ENCODE results near the gene ALDH1L1.

Gene ALDH1L1

DNA sequence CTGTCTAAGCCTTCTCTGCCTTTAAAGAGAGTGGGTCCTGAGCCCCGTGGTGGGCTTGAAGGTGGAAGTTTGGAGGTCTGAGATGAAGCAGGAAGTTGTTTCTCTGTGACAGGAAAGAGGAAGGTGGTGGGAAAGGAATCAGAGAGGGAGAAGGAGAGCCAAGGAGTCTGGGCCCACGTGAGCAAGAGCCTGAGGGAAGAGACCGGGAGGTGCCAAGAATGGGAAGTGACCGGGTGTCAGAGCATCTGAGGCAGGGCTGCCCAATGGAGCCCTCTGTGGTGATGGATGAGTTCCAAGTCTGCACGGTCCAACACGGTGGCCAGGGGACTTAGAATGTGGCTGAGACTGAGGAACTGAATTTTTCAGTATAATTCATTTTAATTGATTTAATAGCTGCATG, 24.6 kb downstream of the ALDH1L1 start:
- in situ Hi-C loops (cut with MboI; ENCODE audit: low sequenced_read_pairs), result no loop called here

DNA sequence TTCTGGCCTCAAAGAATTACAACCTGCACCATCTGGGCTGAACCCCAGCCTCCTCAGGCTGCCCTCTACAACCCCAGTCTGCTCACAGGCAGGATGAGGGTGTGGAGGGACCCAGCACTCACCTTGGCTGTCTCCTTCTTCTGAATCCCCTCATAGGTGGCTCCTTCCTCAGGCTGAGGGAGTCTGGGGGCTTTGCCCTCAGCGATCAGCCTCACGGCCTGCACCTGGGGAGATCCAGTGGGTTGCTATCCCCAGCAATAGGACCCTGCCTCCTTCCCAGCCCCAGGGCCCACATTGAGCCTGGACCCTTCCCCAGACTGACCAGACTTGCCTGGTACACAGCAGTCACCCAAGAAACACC, 25.1 kb downstream of the ALDH1L1 start:
- in situ Hi-C loops (cut with MboI; ENCODE audit: low sequenced_read_pairs), result no loop called here

DNA sequence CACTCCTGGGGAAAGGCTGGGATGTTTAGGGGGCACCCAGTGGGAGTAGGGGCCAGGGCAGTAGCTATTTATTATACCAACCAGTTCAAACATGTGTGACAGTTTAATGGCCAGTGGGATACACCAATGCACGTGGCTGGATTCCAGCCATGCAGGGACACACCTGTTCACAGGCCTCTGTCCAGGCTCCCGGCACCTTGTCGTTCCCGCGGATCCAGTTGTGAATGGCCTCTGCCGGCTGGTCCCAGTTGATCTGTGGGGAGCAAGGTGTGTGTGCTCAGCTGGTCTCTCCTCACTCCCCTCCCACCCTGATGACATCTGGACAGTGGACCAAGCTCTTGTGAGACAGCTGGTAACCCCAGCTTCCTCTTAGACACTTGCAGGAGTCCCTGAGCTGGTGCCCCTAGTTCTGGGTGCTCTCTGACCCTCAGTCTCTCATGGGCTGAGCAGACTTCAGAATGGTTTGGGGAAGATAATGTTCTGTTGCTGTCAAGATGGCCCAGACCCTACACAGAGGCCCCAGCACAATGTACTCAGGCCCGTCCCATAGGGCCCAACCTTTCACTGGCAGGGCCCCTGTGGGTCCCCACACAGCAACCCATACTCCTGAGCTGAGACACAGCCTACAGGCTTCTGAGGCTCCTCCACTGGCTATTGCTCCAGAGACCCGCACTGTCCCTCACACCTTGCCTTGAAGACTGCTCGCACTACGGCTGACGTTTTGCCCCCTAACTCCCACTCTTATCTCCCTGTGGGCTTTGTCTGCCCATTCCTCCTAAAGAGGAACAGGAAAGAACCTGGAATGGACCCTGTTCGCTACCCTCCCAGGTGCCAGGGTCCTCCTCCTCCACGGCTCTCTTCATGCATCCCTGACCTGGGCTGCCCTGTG, 25.8 kb downstream of the ALDH1L1 start:
- in situ Hi-C loops (cut with MboI; ENCODE audit: low sequenced_read_pairs), result no loop called here

DNA sequence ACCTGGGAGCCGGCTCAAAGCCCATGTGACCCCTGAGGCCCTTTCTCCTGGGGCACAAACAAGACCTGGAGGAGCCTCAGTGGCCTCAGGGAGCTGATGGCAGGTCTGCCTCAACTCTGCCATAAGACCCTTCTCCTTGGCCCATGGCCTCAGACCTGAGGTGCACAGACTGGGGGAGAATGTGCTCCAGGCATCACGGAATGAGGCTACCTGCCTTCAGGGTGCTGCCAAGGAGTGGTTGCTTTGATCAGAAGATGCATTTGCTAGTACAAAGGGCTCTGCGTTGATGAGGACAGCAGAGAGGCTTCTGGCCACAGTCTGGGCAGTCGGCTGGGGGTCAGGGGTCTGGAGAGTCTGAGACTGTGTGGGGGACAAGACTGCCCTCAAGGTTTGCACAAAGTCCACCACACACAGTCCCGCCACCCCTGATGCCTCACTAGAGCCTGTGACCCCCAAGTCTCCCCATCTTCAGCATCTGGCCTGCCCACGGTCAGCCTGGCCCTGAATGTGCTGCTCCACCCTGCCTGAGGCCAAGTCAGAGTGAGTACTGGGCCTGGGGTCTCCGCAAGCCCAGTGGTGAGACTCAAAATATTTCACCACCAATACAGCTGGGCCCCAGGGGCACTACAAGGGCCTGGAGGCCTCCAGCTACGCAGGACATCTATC, 26.6 kb downstream of the ALDH1L1 start:
- in situ Hi-C loops (cut with MboI; ENCODE audit: low sequenced_read_pairs), result no loop called here

DNA sequence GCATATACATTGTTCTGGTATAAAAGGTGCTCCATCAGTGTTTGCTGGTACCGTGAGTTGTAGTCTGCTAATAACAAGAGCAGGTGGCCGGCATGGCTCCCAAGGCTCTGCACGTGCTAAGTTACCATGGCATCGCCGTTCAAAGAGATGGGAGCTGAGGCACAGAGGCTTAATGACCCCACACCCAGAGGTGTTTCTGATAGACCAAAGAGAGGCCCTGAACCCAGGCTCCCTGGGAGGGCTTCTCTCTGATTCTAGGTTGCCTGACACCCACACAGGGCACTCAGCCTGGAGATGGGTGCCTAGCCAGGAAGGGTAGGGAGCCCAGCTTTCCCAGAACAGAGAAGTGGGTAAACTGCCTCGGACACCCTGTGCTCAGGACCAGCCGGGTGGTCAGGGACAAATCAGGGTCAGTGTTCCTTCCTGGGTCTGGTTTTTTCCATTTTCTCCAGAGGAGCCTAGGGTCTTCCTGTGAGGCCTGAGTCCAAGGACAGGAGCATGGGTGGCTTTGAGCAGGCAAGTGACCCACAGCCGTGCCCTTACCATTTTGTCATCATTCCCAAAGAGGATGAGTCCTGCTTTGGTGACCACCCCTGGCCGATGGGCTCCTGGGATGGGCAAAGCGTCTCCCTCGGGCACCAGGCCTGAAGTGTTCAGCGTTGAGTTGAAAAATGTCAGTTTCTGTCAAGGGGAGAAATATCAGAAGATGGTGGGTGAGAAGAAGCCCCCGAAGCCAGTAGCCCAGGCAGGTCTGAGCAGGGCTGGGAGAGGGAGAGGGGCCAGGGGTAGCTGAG, 27.3 kb downstream of the ALDH1L1 start:
- in situ Hi-C loops (cut with MboI; ENCODE audit: low sequenced_read_pairs), result no loop called here

DNA sequence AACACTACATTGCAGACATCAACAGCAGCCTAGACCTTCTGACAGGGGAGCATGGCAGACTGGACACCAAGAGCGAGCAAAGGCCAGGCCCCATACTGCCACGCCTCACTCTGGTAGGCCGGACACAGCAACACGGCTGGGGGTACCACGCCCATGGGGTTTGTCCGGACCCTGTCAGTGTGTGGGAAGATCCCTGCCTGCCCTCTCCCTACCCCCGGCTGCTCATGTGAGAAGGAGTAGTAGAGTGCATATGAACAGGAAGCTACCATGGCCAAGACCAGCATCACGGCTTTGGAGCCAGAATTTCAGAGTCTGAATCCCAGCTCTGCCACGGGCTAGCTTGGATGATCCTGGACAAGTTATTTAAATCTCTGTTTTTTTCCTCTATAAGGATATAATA, 27.9 kb downstream of the ALDH1L1 start:
- in situ Hi-C loops (cut with MboI; ENCODE audit: low sequenced_read_pairs), result no loop called here

DNA sequence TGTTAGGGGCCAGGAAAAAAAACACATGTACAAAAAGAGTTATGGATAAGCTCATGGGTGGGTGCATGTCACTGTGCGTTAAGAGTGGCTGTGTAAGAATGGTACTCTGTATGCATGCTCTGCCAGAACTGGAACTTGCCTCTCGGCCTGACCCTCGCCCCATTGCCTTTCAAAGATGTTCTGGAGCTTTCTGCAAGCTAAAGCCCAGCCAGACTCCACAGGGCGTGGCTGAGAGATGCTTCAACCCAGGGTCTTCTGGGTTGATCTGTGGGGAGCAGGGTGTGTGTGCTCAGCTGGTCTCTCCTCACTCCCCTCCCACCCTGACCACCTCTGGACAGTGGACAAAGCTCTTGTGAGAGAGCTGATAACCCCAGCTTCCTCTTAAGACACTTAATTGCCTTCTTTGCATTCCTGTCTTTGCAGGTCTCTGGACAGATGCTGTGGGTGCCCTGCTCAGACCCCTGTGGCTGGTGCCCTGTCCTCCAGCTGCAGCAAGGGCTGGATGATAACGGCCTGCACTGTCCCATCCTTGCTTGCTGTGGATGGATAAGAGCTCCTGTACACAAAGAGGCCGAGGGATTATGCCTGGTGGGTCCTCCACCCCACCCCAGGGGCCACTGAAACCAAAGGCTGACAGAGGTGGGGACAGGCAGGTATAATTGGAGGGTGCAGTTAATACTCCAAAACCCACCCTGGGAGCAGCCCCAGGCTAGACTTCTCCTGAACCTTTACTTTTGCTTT, 28.7 kb downstream of the ALDH1L1 start:
- in situ Hi-C loops (cut with MboI; ENCODE audit: low sequenced_read_pairs), result no loop called here

DNA sequence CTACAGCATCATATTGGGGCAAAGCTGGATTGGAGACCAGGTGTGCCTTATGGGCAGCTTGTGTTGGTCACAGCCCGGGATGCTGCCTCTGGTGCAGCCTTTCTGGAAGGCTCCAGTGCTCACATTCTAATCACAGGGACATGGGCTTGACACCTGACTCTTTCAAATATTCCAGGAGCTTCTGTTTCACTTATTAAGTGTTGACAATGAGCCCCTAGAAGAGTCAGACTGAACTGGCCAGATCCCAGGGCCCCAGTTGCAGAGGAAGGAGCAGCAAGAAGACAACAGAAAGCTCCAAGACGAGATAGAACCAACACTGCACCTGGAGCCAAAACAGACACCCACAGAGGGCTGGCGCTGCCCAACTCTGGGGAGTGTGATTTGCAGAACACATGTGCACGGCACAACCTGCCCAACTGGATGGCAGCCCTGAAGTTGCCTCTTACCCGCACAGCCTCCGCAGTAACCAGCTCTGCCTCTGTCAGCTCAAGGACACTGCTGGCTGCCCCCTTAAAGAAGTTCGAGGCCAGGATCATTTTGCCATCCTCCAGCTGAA, 30.3 kb downstream of the ALDH1L1 start:
- in situ Hi-C loops (cut with MboI; ENCODE audit: low sequenced_read_pairs), result loop anchor here (25.0 kb wide), 1 partner anchor 237 kb away; the partner anchor contains the start of gene CFAP100

DNA sequence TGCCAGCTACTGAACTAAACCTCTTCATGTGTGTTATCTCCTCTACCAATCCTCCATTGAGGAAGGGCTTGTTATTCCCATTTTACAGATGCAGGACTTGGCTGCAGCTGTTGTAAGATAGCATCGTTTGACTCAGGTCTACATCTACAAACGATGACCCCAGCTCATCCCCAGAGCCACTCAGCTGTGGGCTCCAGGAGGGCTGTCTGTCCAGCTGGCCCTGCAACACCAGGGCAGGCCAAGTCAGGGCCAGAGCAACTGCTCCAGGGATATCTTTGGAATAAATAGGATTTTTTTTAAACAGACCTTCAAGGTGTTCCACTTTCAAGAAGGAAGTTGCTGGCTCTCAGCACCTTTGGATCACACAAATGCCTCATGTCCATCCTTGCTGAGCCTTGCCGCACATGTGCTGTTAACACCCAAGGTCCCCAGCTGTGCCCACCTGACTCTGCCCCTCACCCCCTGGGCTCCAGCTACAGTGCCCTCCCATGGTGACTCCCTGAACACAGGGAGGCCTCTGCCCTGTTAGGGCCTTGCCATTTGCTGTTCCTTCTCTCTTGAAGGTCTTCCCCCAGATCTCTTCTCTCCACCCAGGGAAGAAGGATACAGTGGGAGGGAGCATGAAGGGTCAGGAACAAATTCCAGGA, 31.0 kb downstream of the ALDH1L1 start:
- in situ Hi-C loops (cut with MboI; ENCODE audit: low sequenced_read_pairs), result loop anchor here (25.0 kb wide), 1 partner anchor 238 kb away; the partner anchor contains the start of gene CFAP100

DNA sequence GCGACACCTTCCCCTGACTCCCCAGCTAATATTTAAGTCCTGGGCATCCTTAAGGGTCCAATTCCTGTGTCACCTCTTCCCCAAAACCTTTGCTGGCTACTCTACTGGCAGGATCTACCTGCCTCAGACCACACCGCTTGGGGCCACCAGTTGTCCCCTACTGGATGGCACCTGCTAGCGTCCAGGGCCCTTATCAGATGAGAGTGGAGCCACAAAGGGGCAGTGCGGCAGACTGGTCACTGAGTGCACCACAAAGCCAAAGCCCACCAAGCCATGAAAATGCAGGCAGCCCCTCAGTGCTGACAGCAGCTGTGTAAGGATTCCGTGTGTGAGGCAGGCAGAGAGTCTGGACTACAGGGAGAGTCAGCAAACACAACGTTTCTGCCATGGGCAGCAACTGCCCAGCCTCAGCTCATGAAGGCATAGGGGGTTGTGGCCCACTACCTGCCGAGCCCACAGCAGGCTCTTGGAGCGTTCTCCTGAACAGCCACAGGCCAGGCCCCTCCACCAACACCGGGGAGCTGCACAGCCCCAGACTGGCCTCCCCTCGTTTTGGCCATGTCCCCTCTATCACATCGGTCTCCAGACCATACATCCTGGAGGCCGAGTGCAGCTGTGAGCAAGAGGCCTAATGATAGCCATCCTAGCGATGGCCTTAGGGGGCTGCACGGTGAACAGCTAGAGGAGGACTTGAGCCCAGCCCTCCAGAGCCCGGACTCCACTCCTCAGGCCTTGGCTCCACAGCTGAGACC, 32.3 kb downstream of the ALDH1L1 start:
- in situ Hi-C loops (cut with MboI; ENCODE audit: low sequenced_read_pairs), result loop anchor here (25.0 kb wide), 1 partner anchor 239 kb away; the partner anchor contains the start of gene CFAP100

DNA sequence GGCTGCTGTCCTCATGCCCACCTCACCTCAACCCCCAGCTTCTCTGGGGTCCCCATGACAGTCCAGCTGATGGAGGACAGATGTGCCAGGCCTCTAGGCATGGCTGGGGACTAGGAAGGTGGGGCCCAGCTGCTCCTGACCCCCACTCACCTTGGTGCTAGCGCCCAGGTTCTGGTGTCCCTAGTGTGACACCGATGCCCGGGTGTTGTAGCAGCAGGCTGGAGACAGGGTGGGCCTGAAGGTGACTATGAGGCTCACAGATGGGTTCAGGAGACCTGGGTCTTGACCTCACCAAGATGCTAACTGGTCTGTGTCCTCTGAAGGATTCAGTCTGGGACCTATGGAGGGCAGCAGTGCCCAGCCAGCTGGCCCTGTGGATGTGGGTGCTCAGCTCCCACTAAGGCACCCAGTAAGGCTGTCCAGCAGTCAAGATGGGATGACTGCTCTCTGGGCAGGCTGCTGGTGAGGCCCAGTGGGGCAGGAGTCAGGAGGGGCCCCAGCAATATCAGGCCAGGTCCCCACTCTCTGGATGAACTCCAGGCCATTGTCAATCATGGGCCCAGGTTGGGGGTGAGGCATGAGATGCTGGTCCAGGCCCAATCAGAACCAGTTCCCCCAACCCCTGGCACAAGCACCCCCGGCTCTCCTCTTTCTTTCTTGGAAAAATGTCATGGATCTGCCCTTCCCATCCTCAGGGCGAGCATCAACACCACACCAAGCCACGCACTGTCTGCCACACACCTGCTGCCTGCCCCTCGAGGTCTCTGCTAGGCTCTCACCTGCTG, 33.0 kb downstream of the ALDH1L1 start:
- in situ Hi-C loops (cut with MboI; ENCODE audit: low sequenced_read_pairs), result loop anchor here (25.0 kb wide), 1 partner anchor 240 kb away; the partner anchor contains the start of gene CFAP100

DNA sequence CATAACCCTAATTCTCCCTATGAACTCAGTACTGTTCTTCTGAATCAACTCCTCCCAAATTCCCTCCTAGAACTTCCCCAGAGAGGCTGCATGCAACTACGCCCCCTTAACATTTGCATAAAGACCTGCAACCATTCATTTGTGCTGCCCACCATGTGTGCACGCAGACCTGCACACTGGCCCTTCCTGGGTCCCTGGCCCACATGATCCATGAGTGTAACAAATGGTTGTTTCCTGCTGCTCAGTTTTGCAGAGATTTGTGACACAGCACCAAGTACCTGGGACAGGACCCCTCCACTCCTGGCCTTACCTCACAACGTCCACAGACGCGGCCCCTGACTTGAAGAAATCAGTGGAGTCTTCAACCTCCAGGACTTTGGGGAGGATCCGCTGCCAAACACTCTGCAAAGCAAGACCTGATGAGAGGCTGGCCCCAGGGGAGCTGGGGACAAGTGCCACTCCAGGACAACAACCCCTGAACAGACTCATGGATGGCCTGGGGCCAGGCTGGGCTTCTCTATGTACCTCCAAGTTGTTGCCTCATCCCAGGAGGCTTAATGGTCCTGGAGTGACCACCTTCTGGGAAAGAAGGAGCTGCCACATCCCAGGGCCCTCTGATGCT, 33.8 kb downstream of the ALDH1L1 start:
- in situ Hi-C loops (cut with MboI; ENCODE audit: low sequenced_read_pairs), result loop anchor here (25.0 kb wide), 1 partner anchor 241 kb away; the partner anchor contains the start of gene CFAP100

DNA sequence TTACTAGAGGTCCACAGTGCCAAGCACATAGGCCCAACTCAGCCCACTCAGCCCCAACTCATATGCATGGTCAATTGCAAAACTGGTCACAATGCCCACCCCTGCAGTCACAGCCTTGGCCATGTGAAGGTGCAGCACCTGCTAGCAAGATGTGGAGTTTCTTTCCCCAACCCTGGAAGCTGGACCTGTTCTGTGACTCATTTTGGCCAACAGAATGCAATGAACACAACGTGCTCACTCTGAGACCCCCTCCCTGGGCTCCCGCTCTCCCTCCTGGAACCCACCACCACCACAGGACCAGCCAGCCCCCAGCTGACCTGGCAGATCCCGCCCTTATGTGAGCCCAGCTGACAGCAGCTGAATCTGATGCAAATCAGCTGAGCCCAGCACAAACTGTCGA, 34.4 kb downstream of the ALDH1L1 start:
- in situ Hi-C loops (cut with MboI; ENCODE audit: low sequenced_read_pairs), result loop anchor here (25.0 kb wide), 1 partner anchor 241 kb away; the partner anchor contains the start of gene CFAP100

DNA sequence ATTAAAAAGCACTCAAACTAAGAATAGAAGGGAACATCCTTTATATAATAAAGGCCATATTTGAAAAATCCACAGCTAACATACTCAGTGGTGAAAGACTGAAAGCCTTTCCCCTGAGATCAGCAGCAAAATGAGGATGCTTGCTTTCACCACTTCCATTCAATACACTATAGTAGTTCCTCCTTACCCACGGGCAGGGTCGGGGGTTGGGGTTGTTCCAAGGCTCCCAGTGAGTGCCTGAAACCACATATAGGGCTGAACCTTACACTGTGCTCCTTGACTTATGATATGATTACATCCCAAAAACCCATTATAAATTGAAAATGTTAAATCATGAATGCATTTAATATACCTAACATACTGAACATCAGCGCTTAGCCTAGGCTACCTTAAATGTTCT, 37.7 kb downstream of the ALDH1L1 start:
- in situ Hi-C loops (cut with MboI; ENCODE audit: low sequenced_read_pairs), result loop anchor here (25.0 kb wide), 1 partner anchor 245 kb away; the partner anchor contains the start of gene CFAP100

DNA sequence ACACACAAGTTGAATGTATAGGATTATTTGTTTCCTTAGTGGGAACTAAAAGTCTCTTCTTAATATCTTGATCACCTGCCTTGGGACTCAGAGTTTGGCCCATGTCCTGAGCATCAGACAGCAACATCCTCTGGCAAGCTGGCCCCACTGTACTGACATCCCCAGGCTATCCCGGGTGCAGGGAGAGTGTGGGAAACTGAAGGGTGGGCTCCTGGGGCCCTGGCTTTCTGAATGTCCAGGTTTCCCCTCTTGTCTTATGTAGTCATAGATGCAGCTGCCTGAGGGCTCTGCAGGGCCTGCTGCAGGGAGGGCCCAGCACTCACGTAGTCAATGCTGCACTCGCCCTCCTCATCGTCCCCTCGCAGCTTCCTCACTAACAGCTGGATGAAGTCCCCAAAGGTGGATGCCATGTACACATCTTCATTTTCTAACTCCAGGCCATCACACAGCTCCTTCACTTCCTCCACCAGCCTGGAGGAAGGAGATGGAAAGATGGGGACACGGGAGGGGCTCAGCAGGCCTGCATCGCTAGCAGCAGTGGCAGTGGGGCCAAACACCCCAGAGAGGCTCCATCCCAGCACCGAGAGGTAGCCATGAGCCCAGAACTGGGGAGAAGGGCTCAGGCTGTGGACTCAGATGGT, 42.8 kb downstream of the ALDH1L1 start:
- in situ Hi-C loops (cut with MboI; ENCODE audit: low sequenced_read_pairs), result loop anchor here (25.0 kb wide), 1 partner anchor 250 kb away; the partner anchor contains the start of gene CFAP100

DNA sequence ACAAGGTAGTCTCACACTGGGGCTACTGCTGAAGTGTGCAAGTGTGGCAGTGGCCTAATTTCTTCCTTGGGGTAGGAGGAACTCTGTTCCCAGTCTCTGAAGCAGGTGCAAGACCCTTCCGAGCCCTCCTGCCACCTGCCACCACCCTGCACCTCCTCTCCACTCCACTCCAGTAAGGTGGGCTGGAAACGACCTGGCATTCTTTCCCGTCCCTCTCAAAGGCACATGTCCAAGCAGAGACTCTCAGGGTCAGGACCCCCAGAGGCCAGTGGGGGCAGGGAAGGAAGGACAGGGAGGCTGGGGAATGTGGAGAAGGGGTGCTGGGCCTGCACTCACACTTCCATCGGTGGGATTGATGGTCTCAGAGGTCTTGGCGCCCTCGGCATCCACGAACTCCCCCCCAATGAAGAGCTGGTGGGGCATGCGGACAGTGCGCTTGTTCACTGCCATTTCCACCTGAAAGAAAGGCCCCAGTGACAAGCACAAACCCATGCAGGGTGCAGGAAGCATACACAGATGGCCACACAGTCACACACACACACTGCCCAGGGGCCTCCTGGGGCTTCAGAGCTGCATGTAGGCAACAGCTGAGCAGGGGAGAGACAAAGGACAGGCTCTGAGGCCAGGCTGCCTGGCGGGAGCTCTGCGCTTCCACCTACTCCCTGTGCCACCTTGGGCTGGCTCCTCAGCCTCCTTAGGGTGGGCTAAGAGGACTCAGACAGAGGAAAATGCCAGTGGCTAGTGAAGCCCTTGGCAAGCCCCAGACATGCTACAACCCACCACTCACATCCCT, 43.8 kb downstream of the ALDH1L1 start:
- in situ Hi-C loops (cut with MboI; ENCODE audit: low sequenced_read_pairs), result loop anchor here (25.0 kb wide), 1 partner anchor 251 kb away; the partner anchor contains the start of gene CFAP100

All from HL-60/S4 (cell line).